BE2C (cell line): Measurements from ENCODE around the gene ARHGAP42.
A peak's percentile ranks its signal among the peaks of the same experiment; 100 is the strongest.

Experiments used
- DNase-seq: peaks from one replicate; pipeline ENCODE4 v3.0.0-alpha.2; 2020
- H3K27me3 ChIP-seq: fragments of 250-450 bp; sonication (Bioruptor Pico); 2 replicates; pipeline ENCODE4 v1.5.1; 2020; ENCODE audit warnings: mild to moderate bottlenecking
- H3K36me3 ChIP-seq: fragments of 250-450 bp; sonication (Bioruptor Pico); 2 replicates; pipeline ENCODE4 v1.5.1; 2020; ENCODE audit warnings: mild to moderate bottlenecking
- H3K4me1 ChIP-seq: fragments of 250-450 bp; sonication (Bioruptor Pico); 2 replicates; pipeline ENCODE4 v1.5.1; 2020
- H3K4me3 ChIP-seq: 2 replicates; pipeline ENCODE4 v1.5.1; 2011; ENCODE audit warnings: low read depth, low read length
- H3K9me3 ChIP-seq: fragments of 250-450 bp; sonication (Bioruptor Pico); 2 replicates; pipeline ENCODE4 v1.5.1; 2020
- TF ChIP-seq, protein P1 (sequence below): IDR thresholded peaks from 2 replicates; pipeline ENCODE4 v1.5.1; 2012; ENCODE audit warnings: mild to moderate bottlenecking, low read depth, low read length

Gene ARHGAP42

GRCh38 chr11:100683126-100683525, 4.0 kb upstream of the ARHGAP42 start:
- DNase-seq = no peak
- Histone ChIP-seq H3K27me3 (no peaks in the 10 kb centered on the region), H3K9me3 (no peaks in the 10 kb centered on the region), H3K36me3 (no peaks in the 10 kb centered on the region), H3K4me3 (no peak overlapping the region), H3K4me1 (peaks cover 24% of the 10 kb centered on the region)
- TF ChIP-seq, protein P1, sequence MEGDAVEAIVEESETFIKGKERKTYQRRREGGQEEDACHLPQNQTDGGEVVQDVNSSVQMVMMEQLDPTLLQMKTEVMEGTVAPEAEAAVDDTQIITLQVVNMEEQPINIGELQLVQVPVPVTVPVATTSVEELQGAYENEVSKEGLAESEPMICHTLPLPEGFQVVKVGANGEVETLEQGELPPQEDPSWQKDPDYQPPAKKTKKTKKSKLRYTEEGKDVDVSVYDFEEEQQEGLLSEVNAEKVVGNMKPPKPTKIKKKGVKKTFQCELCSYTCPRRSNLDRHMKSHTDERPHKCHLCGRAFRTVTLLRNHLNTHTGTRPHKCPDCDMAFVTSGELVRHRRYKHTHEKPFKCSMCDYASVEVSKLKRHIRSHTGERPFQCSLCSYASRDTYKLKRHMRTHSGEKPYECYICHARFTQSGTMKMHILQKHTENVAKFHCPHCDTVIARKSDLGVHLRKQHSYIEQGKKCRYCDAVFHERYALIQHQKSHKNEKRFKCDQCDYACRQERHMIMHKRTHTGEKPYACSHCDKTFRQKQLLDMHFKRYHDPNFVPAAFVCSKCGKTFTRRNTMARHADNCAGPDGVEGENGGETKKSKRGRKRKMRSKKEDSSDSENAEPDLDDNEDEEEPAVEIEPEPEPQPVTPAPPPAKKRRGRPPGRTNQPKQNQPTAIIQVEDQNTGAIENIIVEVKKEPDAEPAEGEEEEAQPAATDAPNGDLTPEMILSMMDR = no peak

- Histone ChIP-seq H3K9me3 (no peaks in the 10 kb centered on the region), H3K27me3 (no peaks in the 10 kb centered on the region), H3K4me1 (peaks cover 24% of the 10 kb centered on the region), H3K4me3 (no peak overlapping the region), H3K36me3 (no peaks in the 10 kb centered on the region)
- TF ChIP-seq, protein P1 = no peak
- DNase-seq = no peak
Observed at GRCh38 chr11:100684101-100685065, 2.7 kb upstream of the ARHGAP42 start.

- Histone ChIP-seq H3K9me3 (no peaks in the 10 kb centered on the region), H3K36me3 (0 out of 2 replicates have a peak, but pooled peaks cover 2% of the 10 kb centered on the region), H3K4me3 (peak overlapping the region; percentile 74)
Observed at GRCh38 chr11:100686476-100687053, 523 bp upstream of the ARHGAP42 start.

GRCh38 chr11:100687630-100688395, 725 bp downstream of the ARHGAP42 start:
- TF ChIP-seq, protein P1 = peak; percentile 83
- peaks cover 19% of the 10 kb centered on the region for H3K4me1 ChIP-seq
- peak overlapping the region; percentile 74 for H3K4me3 ChIP-seq
- no peaks in the 10 kb centered on the region for H3K27me3 ChIP-seq
- H3K36me3 ChIP-seq = 0 out of 2 replicates have a peak, but pooled peaks cover 2% of the 10 kb centered on the region
- peak; percentile 67 for DNase-seq
- H3K9me3 ChIP-seq = no peaks in the 10 kb centered on the region

More at GRCh38 chr11:100686476-100687053, 523 bp upstream of the ARHGAP42 start:
- TF ChIP-seq, protein P1 = no peak
- H3K27me3 ChIP-seq = no peaks in the 10 kb centered on the region
- H3K4me1 ChIP-seq = peaks cover 16% of the 10 kb centered on the region
- DNase-seq = no peak

DNA sequence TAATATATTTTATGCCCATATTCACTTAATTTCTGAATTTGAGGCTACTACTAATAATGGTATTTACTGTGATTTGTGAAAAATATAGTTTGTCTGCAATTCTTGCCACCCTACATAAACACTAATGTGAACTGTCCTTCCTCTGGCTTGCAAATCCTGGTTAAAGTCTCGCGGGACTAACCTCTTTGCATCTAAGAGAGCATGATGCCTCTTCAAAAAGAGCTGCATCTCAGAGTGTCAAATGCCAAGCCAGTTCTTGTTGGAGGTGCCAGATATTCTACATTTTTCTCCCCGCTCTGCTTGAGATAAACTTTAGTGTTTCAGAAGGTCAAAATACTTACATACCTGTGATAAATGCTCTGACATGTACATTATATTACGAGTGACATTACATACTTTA, 2.1 kb downstream of the ARHGAP42 start:
- Histone ChIP-seq H3K4me1 (peaks cover 18% of the 10 kb centered on the region), H3K9me3 (no peaks in the 10 kb centered on the region), H3K27me3 (no peaks in the 10 kb centered on the region), H3K4me3 (peak overlapping the region; percentile 74), H3K36me3 (0 out of 2 replicates have a peak, but pooled peaks cover 2% of the 10 kb centered on the region)
- DNase-seq = no peak
- TF ChIP-seq, protein P1 = no peak
